Fibroblast of lung (primary cell): ENCODE results near the gene FLOT1. TPM values are rescaled to one million over a fixed set of nuclear protein-coding genes. Genes with fewer than 3 reads are reported as not detected.

Experiments
- DNase-seq, 2 donors: peaks; one replicate each; pipeline versions ENCODE4 v3.0.0 to v3.0.0-alpha.2; 2010; ENCODE audit warnings: low read depth in 2 of 2
- H2AFZ ChIP-seq: 2 replicates; pipeline ENCODE4 v1.5.1; 2012; ENCODE audit warnings: low read length, control low read depth, inconsistent platforms
- H3K27ac ChIP-seq: 2 replicates; pipeline ENCODE4 v1.5.1; 2011; ENCODE audit warnings: low read length, control low read depth; ENCODE audit not compliant: insufficient read depth
- H3K27me3 ChIP-seq: 2 replicates; pipeline ENCODE4 v1.5.1; 2011; ENCODE audit warnings: mild to moderate bottlenecking, low read length; ENCODE audit not compliant: control insufficient read depth, insufficient read depth
- H3K36me3 ChIP-seq: 2 replicates; pipeline ENCODE4 v1.5.1; 2011; ENCODE audit warnings: low read length; ENCODE audit not compliant: control insufficient read depth, insufficient read depth
- H3K4me1 ChIP-seq: 2 replicates; pipeline ENCODE4 v1.5.1; 2011; ENCODE audit warnings: low read length; ENCODE audit not compliant: control insufficient read depth, insufficient read depth; ENCODE audit errors: extremely low read depth
- H3K4me2 ChIP-seq: 2 replicates; pipeline ENCODE4 v1.5.1; 2011; ENCODE audit warnings: low read length, control low read depth; ENCODE audit not compliant: insufficient read depth; ENCODE audit errors: extremely low read depth
- H3K4me3 ChIP-seq, 4 experiments: fragments of 200-600 bp in 1 of 4; sonication (generic) in 1 of 4; replicated peaks in 1 of 4; 2 replicates each; pipeline ENCODE4 v1.5.1; 2011 to 2016; ENCODE audit warnings: low read length in 4 of 4, low read depth in 3 of 4, mild to moderate bottlenecking in 3 of 4, control low read depth in 2 of 4, inconsistent platforms in 1 of 4, mixed read lengths in 1 of 4; ENCODE audit not compliant: insufficient read depth in 1 of 4; ENCODE audit errors: control extremely low read depth in 1 of 4
- H3K79me2 ChIP-seq: 2 replicates; pipeline ENCODE4 v1.5.1; 2012; ENCODE audit warnings: mild to moderate bottlenecking, low read length, inconsistent platforms; ENCODE audit not compliant: control insufficient read depth, insufficient read depth
- H3K9ac ChIP-seq: 2 replicates; pipeline ENCODE4 v1.5.1; 2011; ENCODE audit warnings: mild to moderate bottlenecking, low read length, control low read depth; ENCODE audit not compliant: insufficient read depth
- H3K9me3 ChIP-seq: 2 replicates; pipeline ENCODE4 v1.5.1; 2012; ENCODE audit warnings: low read depth, low read length; ENCODE audit not compliant: control insufficient read depth, insufficient read depth
- H4K20me1 ChIP-seq: 2 replicates; pipeline ENCODE4 v1.5.1; 2011; ENCODE audit warnings: low read length; ENCODE audit not compliant: control insufficient read depth, insufficient read depth; ENCODE audit errors: extremely low read depth
- EZH2 ChIP-seq: IDR thresholded peaks from 2 replicates; pipeline ENCODE4 v1.5.1; 2012; ENCODE audit warnings: low read length, control low read depth, mild to moderate bottlenecking; ENCODE audit errors: missing control alignments
- polyA plus RNA-seq, 2 donors: library from polyadenylated mRNA; depleted of rRNA in 1 of 2; stranded (reverse) in 1 of 2; unstranded in 1 of 2; fragments of >200 nt; gene quantifications; 2 replicates each; pipeline ENCODE4 v1.2.1, GENCODE V29; 2011 to 2012; ENCODE audit warnings: missing spikeins in 1 of 2
- total RNA-seq: library from RNA; depleted of rRNA; stranded (reverse); fragments of >200 nt; gene quantifications from 2 replicates; pipeline ENCODE4 v1.2.1, GENCODE V29; 2014
- TF ChIP-seq, protein P1 (sequence below), 2 donors: IDR thresholded peaks in 1 of 2; conservative IDR thresholded peaks in 1 of 2; 1 replicate in 1 of 2; 2 replicates in 1 of 2; pipeline ENCODE4 v1.5.1; 2011 to 2012; ENCODE audit warnings: low read length in 2 of 2, control low read depth in 1 of 2, inconsistent platforms in 1 of 2, low read depth in 1 of 2, mild to moderate bottlenecking in 1 of 2

Gene FLOT1
- total and polyA plus RNA-seq, 2 donors (not counting 1 experiment from before 2014, with no cell fraction given): 180 to 301 TPM

- peak overlapping the region; percentile 63 for H3K9ac ChIP-seq
- no peaks in the 10 kb centered on the region for H3K27me3 ChIP-seq
- H3K9me3 ChIP-seq: no peaks in the 10 kb centered on the region
- peaks cover 26% of the 10 kb centered on the region for H3K4me1 ChIP-seq
- H3K79me2 ChIP-seq: peaks cover 93% of the 10 kb centered on the region
- H3K27ac ChIP-seq: peak overlapping the region; percentile 99
- TF ChIP-seq EZH2: no peak
- TF ChIP-seq, protein P1, sequence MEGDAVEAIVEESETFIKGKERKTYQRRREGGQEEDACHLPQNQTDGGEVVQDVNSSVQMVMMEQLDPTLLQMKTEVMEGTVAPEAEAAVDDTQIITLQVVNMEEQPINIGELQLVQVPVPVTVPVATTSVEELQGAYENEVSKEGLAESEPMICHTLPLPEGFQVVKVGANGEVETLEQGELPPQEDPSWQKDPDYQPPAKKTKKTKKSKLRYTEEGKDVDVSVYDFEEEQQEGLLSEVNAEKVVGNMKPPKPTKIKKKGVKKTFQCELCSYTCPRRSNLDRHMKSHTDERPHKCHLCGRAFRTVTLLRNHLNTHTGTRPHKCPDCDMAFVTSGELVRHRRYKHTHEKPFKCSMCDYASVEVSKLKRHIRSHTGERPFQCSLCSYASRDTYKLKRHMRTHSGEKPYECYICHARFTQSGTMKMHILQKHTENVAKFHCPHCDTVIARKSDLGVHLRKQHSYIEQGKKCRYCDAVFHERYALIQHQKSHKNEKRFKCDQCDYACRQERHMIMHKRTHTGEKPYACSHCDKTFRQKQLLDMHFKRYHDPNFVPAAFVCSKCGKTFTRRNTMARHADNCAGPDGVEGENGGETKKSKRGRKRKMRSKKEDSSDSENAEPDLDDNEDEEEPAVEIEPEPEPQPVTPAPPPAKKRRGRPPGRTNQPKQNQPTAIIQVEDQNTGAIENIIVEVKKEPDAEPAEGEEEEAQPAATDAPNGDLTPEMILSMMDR (conservative IDR thresholded peaks at IDR 0.05 in 1 of 2, IDR thresholded peaks at IDR 0.05 in 1 of 2; ENCODE audit: low read depth in 1 of 2, low read length in 2 of 2): no peak
- H3K4me2 ChIP-seq: peak overlapping the region; percentile 98
- peak; percentile 22 to 39 for DNase-seq
- peak overlapping the region; percentile 80 to 95 (median 94) for H3K4me3 ChIP-seq
- no peak overlapping the region for H2AFZ ChIP-seq
- no peaks in the 10 kb centered on the region for H4K20me1 ChIP-seq
- peaks cover 14% of the 10 kb centered on the region for H3K36me3 ChIP-seq
Measured at GRCh38 chr6:30684386-30685156, 57.9 kb downstream of the FLOT1 start.

DNA sequence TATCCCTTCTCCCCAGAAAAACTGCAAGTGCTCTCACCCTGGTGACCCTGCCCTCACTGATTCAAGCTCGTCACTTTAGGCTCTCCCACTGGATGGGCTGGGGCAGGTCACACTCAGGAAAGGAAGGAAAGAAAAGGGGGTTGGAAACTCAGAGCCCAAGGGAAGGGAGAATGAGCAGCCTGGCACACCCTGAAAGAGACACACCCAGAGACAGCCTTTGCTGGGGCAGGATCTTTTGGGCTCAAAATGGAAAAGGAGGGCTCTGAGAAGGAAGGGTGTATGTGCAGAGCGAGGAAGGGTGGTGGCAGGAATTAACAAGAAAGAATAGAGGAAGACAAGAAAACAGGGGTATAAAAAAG is 58.5 kb downstream of the FLOT1 start:
- Histone ChIP-seq H3K27ac (peak overlapping the region; percentile 85), H3K4me1 (peaks cover 21% of the 10 kb centered on the region), H3K4me2 (peak overlapping the region; percentile 97), H3K79me2 (peaks cover 93% of the 10 kb centered on the region), H3K27me3 (no peaks in the 10 kb centered on the region), H4K20me1 (no peaks in the 10 kb centered on the region), H3K36me3 (peaks cover 17% of the 10 kb centered on the region), H3K9me3 (no peaks in the 10 kb centered on the region), H2AFZ (no peak overlapping the region), H3K9ac (peak overlapping the region; percentile 63), H3K4me3 (peak overlapping the region; percentile 80 to 95 (median 94))
- no peak for DNase-seq
- TF ChIP-seq, protein P1 (conservative IDR thresholded peaks at IDR 0.05 in 1 of 2, IDR thresholded peaks at IDR 0.05 in 1 of 2; ENCODE audit: low read depth in 1 of 2, low read length in 2 of 2): no peak
- no peak for TF ChIP-seq EZH2

GRCh38 chr6:30683183-30683979 is 59.1 kb downstream of the FLOT1 start:
- H3K9me3 ChIP-seq: no peaks in the 10 kb centered on the region
- H3K4me3 ChIP-seq: peak overlapping the region; percentile 80 to 95 (median 94)
- H3K9ac ChIP-seq: peak overlapping the region; percentile 63
- TF ChIP-seq, protein P1 (conservative IDR thresholded peaks at IDR 0.05 in 1 of 2, IDR thresholded peaks at IDR 0.05 in 1 of 2; ENCODE audit: low read depth in 1 of 2, low read length in 2 of 2): no peak
- TF ChIP-seq EZH2: no peak
- H2AFZ ChIP-seq: no peak overlapping the region
- no peak for DNase-seq
- peak overlapping the region; percentile 97 for H3K4me2 ChIP-seq
- no peaks in the 10 kb centered on the region for H3K27me3 ChIP-seq
- H3K27ac ChIP-seq: peak overlapping the region; percentile 85
- peaks cover 22% of the 10 kb centered on the region for H3K36me3 ChIP-seq
- peaks cover 92% of the 10 kb centered on the region for H3K79me2 ChIP-seq
- H3K4me1 ChIP-seq: peaks cover 15% of the 10 kb centered on the region
- H4K20me1 ChIP-seq: no peaks in the 10 kb centered on the region
